Gastrocnemius medialis (tissue), 4 donors: Measurements from ENCODE around the gene TRNT1.

Source experiments
- POLR2A ChIP-seq, 2 donors: fragments of 450-650 bp; IDR thresholded peaks; one replicate each; pipeline ENCODE4 v1.6.1; 2017; ENCODE audit warnings: antibody characterized with exemption in 2 of 2, mild to moderate bottlenecking in 2 of 2, moderate library complexity in 2 of 2
- TF ChIP-seq, protein P1 (sequence below), 5 experiments: fragments of 450-650 bp in 3 of 5; fragments of 200-600 bp in 2 of 5; sonication (generic) in 2 of 5; IDR thresholded peaks in 4 of 5; conservative IDR thresholded peaks in 1 of 5; 1 replicate in 4 of 5; 2 replicates in 1 of 5; pipeline ENCODE4 v1.5.1; 2016 to 2019; ENCODE audit warnings: antibody characterized with exemption in 5 of 5, mild to moderate bottlenecking in 3 of 5, moderate library complexity in 3 of 5

DNA sequence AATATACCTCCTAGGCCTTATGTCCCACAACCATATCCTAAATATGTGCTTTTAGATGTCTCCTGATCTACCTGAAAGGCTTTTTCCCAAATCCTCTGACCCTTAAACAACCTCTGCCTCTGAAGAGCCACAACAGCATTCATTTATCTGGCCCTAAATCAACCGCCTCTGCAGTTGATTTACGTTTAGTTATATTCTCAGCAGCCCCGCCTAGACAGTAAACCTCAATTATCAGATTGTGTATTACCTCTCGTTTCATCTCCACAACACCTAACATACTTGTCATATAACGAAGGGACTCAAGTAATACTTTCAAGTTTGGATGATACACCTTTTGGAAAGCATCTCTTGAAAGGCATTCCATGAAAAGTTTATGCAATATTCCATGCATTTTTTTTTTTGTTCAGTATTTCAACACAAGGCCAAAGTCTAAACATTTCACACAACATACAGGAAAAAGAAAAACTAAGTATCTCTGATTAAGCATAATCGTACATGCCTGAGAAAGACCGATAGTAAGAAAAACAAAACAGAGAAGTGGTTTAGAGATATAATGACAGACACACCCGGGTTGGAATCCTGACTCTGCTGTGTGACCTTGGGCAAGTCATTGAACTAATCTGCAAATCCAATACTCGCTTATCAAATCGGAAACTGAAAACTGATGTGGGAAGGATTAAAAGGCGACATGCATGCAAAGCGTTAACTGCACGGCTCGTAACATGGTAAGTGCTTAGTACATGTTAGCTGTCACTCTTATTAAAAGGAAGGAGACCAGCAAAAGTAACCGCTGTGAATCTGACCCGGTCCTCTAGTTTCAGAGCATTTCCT, 52.0 kb downstream of the TRNT1 start:
- TF ChIP-seq, protein P1, sequence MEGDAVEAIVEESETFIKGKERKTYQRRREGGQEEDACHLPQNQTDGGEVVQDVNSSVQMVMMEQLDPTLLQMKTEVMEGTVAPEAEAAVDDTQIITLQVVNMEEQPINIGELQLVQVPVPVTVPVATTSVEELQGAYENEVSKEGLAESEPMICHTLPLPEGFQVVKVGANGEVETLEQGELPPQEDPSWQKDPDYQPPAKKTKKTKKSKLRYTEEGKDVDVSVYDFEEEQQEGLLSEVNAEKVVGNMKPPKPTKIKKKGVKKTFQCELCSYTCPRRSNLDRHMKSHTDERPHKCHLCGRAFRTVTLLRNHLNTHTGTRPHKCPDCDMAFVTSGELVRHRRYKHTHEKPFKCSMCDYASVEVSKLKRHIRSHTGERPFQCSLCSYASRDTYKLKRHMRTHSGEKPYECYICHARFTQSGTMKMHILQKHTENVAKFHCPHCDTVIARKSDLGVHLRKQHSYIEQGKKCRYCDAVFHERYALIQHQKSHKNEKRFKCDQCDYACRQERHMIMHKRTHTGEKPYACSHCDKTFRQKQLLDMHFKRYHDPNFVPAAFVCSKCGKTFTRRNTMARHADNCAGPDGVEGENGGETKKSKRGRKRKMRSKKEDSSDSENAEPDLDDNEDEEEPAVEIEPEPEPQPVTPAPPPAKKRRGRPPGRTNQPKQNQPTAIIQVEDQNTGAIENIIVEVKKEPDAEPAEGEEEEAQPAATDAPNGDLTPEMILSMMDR (IDR thresholded peaks at IDR 0.05 in 4 of 5, conservative IDR thresholded peaks at IDR 0.05 in 1 of 5) = no peak
- TF ChIP-seq POLR2A (IDR thresholded peaks at IDR 0.05) = no peak
